Activated CD8-positive, alpha-beta memory T cell treated with anti-CD3 and anti-CD28 coated beads, Interleukin-2, amount 50 U/mL, for 48 hours (primary cell): ENCODE results near the gene DDI1.

Experiments
- DNase-seq: peaks from one replicate; pipeline ENCODE4 v3.0.0-alpha.2; 2020

DDI1 gene

DNA sequence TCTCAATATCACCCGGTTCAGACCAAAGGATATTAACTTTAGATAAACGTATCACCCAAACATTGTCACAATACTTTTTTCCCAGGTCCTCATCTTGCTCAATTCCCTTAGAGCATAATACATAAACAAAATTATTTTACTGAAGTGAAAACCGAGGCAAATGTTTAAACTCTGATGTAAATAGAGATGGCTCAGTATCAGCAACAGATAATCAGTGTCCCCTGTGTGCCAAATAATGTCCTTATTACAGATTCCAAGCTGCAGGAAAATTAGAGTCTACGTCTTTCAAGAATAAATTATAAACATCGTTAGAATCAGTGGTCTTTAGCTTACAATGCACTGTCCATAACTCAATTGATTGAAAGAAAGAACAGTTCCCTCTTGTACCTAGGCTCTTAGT lies 50.2 kb downstream of the DDI1 start:
- no peak for DNase-seq
